ENCODE results near the gene SLC39A1. TPM values are rescaled to one million over a fixed set of nuclear protein-coding genes. Genes with fewer than 3 reads are reported as not detected.

The SLC39A1 gene
- total and polyA plus RNA-seq, 9 of the 15 experiments (the other 6 are each of a cell fraction or from before 2014, with no cell fraction given), result 9.9 to 81.1 (median 62.7) TPM

GRCh38 chr1:153958111-153958960, 5.0 kb downstream of the SLC39A1 start, which contains the start of gene CRTC2 (continued):
- TF ChIP-seq, protein P1, sequence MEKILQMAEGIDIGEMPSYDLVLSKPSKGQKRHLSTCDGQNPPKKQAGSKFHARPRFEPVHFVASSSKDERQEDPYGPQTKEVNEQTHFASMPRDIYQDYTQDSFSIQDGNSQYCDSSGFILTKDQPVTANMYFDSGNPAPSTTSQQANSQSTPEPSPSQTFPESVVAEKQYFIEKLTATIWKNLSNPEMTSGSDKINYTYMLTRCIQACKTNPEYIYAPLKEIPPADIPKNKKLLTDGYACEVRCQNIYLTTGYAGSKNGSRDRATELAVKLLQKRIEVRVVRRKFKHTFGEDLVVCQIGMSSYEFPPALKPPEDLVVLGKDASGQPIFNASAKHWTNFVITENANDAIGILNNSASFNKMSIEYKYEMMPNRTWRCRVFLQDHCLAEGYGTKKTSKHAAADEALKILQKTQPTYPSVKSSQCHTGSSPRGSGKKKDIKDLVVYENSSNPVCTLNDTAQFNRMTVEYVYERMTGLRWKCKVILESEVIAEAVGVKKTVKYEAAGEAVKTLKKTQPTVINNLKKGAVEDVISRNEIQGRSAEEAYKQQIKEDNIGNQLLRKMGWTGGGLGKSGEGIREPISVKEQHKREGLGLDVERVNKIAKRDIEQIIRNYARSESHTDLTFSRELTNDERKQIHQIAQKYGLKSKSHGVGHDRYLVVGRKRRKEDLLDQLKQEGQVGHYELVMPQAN (IDR thresholded peaks at IDR 0.05; ENCODE audit: borderline replicate concordance), result peak; percentile 71; the same call in 1 of the 2 replicates
- TF ChIP-seq NR1H2 (CRISPR knock-in tag; IDR thresholded peaks at IDR 0.05), result no peak
- TF ChIP-seq E4F1 (CRISPR knock-in tag; IDR thresholded peaks at IDR 0.05; ENCODE audit: borderline replicate concordance), result no peak
- no peak for TF ChIP-seq ZSCAN29 (IDR thresholded peaks at IDR 0.05)
- no peak for TF ChIP-seq ELK1 (CRISPR knock-in tag; IDR thresholded peaks at IDR 0.05)
